Stimulated activated naive CD8-positive, alpha-beta T cell treated with anti-CD3 and anti-CD28 coated beads, Interleukin-15, Interleukin-2, amounts not matched to agents 100 ng/mL and 50 ng/mL, for 24 hours (primary cell): ENCODE data around the gene ADGRB3.
"Not testable (repeated sequence)": the region's sequence is repeated elsewhere in the genome, so short reads cannot be mapped to it uniquely, and the experiment has no call there.

Experiments
- H3K27ac Mint-ChIP-seq: one replicate; pipeline ENCODE4 v1.8.0; 2021; ENCODE audit warnings: mild to moderate bottlenecking, mixed read lengths
- H3K27me3 Mint-ChIP-seq: one replicate; pipeline ENCODE4 v1.8.0; 2021; ENCODE audit warnings: mixed read lengths
- H3K36me3 Mint-ChIP-seq: one replicate; pipeline ENCODE4 v1.8.0; 2021; ENCODE audit warnings: low read depth, mixed read lengths
- H3K4me1 Mint-ChIP-seq: one replicate; pipeline ENCODE4 v1.8.0; 2021; ENCODE audit warnings: low read depth, mixed read lengths
- H3K4me3 Mint-ChIP-seq: one replicate; pipeline ENCODE4 v1.8.0; 2021; ENCODE audit warnings: mild to moderate bottlenecking, mixed read lengths
- H3K9me3 Mint-ChIP-seq: one replicate; pipeline ENCODE4 v1.8.0; 2021; ENCODE audit warnings: mixed read lengths

ADGRB3 gene

DNA sequence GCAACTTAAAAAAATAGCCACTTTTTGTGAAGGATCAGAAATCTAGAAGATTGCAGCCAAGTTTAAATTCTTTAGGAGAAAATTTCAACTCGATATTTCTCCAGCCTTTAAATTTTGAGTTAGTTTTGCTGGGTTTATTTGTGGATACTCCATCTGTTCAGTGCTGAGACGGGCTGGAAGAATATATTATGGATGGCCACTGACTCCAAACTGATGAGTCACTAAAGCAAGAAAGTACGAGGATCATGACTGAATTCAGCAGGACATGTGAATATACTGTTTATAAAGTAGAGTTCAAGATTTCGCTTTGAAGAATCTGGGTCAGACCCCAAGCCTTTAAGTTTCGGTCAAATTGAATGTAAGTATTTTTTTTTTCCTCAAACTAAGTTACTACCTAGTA lies 199.5 kb downstream of the ADGRB3 start:
- Mint-ChIP-seq H3K4me3 (no peak overlapping the region), H3K9me3 (peaks cover 4% of the 10 kb centered on the region), H3K27ac (no peak overlapping the region), H3K36me3 (no peaks in the 10 kb centered on the region), H3K27me3 (no peaks in the 10 kb centered on the region), H3K4me1 (no peaks in the 10 kb centered on the region)

DNA sequence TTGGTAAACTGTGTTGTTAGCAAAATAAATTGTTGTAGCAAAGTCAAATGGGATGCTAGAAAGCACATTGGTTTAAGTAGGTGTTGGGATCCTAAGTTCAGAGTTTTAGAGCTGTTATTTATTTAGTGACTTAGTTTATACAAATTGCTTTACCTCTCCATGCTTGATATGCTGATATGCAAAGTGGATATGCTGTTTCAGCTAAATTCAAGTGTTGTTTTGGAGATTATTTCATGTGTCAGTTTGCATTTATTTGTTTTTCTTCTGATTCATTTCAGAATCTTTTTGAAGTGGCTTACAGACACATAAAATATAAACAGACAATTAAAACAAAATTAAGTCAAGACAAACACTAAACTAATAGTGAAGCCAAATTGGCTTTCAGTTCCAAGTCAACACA lies 203.5 kb downstream of the ADGRB3 start:
- H3K9me3 Mint-ChIP-seq = peaks cover 7% of the 10 kb centered on the region
- no peak overlapping the region for H3K4me3 Mint-ChIP-seq
- no peak overlapping the region for H3K27ac Mint-ChIP-seq
- no peaks in the 10 kb centered on the region for H3K27me3 Mint-ChIP-seq
- H3K36me3 Mint-ChIP-seq = no peaks in the 10 kb centered on the region
- no peaks in the 10 kb centered on the region for H3K4me1 Mint-ChIP-seq

DNA sequence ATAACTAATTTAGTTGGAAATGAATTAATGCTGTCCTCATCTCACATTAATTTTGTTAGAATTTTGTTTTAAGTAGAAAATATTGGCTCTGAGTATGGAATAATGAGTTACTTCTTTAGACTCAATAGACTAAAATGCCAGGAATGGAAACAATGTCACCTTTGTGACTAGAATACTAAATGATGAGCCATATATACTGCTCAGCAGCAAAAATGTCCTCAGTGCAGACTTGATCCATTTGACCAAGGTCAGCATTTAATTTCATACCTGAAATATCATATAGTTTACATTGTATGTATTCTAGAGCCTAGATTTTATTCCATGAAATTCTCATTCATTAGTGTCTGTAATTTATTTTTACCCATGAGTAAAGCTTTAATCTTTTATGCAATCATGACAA lies 217.7 kb downstream of the ADGRB3 start:
- Mint-ChIP-seq H3K36me3 (no peaks in the 10 kb centered on the region), H3K4me3 (no peak overlapping the region), H3K27ac (no peak overlapping the region), H3K9me3 (peaks cover 5% of the 10 kb centered on the region), H3K27me3 (no peaks in the 10 kb centered on the region), H3K4me1 (no peaks in the 10 kb centered on the region)

DNA sequence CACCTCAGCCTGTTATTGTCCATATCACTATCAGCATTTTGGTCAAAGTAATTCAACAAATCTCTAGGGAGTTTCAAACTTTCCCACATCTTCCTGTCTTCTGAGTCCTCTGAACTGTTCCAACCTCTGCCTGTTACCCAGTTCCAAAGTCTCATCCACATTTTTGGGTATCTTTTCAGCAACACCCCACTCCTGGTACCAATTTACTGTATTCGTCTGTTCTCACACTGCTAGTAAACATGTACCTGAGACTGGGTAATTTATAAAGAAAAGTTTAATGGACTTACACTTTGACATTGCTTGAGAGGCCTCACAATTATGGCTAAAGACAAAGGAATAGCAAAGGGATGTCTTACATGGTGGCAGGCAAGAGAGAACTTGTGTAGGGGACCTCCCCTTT lies 224.2 kb downstream of the ADGRB3 start:
- Mint-ChIP-seq H3K4me1 (no peaks in the 10 kb centered on the region), H3K4me3 (no peak overlapping the region), H3K27me3 (no peaks in the 10 kb centered on the region)

DNA sequence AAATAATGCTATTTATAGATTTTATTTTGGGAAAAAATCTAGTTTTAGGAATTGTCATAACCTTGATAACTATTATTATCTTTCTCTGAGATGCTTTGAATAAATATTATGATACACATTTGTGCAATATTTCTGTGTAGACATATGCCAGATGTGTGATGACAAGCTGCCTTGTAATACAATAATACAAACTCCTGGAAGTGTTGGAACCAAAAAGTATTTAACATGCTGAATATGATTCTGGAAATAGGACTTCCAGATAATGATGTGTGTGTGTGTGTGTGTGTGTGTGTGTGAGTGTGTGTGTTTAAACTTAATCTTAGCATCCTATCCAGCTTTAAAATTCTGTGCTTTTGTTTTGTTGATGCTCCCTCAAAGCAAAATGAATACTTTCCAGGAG lies 233.6 kb downstream of the ADGRB3 start:
- H3K9me3 Mint-ChIP-seq = peaks cover 13% of the 10 kb centered on the region
- H3K27ac Mint-ChIP-seq = no peak overlapping the region

More for the DNA sequence above, 224.2 kb downstream of the ADGRB3 start:
- H3K9me3 Mint-ChIP-seq = peaks cover 26% of the 10 kb centered on the region
- no peaks in the 10 kb centered on the region for H3K36me3 Mint-ChIP-seq
- no peak overlapping the region for H3K27ac Mint-ChIP-seq

DNA sequence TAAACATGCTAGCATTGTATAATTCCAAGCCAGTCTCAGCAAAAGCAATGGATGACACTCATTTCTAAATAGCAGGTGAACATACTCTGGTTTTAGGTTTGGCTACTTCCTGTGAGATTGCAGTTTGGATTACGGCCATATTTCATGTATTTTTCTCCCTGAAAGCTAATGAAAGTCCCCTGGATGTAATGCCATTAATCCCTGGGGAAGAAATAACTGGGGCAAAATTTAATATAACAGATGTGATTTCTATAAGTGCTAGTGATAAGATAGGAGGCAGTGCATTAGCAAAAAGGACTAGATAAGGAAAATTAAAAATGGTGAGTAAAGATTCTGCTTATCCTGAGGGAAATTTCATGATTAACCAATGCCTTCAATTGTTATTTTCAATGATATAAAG lies 238.2 kb downstream of the ADGRB3 start:
- no peaks in the 10 kb centered on the region for H3K9me3 Mint-ChIP-seq
- H3K27me3 Mint-ChIP-seq = no peaks in the 10 kb centered on the region
- no peaks in the 10 kb centered on the region for H3K36me3 Mint-ChIP-seq

More for the DNA sequence above, 233.6 kb downstream of the ADGRB3 start:
- Mint-ChIP-seq H3K27me3 (no peaks in the 10 kb centered on the region), H3K4me1 (no peaks in the 10 kb centered on the region), H3K36me3 (no peaks in the 10 kb centered on the region), H3K4me3 (no peak overlapping the region)

DNA sequence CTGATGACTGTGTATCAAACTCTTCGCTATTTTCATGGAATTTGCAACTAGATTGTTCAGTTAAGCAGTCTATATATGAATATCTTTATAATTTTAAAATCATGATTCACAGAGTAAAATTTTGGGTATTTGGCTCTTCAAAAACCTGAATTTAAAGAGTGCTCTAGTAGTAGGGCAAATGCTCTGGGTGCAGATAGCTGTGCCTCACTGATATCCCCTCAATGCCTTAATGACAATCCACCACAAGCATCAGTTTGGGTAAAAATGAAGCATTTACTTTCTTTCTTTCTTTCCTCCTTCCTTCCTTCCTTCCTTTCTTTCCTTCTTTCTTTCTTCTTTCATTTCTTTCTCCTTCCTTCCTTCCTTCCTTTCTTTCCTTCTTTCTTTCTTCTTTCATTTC lies 239.7 kb downstream of the ADGRB3 start:
- H3K27me3 Mint-ChIP-seq = no peaks in the 10 kb centered on the region
- H3K27ac Mint-ChIP-seq = no peak overlapping the region
- no peaks in the 10 kb centered on the region for H3K4me1 Mint-ChIP-seq
- H3K9me3 Mint-ChIP-seq = no peaks in the 10 kb centered on the region
- no peak overlapping the region for H3K4me3 Mint-ChIP-seq
- no peaks in the 10 kb centered on the region for H3K36me3 Mint-ChIP-seq

More for the DNA sequence above, 238.2 kb downstream of the ADGRB3 start:
- H3K4me3 Mint-ChIP-seq = no peak overlapping the region
- no peak overlapping the region for H3K27ac Mint-ChIP-seq
- H3K4me1 Mint-ChIP-seq = no peaks in the 10 kb centered on the region

DNA sequence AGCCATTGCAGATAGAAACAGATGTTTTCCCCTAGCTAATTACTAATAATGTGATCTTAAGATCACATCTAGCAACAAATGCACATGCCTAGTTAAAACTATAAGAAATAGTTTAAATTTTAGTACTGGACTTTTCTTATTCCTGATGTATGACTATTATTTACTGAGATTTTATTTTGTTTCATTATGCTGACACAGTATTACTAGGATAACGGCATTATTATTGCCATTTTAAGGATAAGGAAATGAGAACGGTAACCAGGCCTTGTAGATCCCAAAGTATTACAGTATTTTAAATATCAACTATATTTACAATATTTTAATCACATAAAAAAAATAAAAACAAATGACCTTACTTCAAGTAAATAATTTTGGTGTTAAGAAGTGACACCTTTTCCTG lies 240.3 kb downstream of the ADGRB3 start:
- no peaks in the 10 kb centered on the region for H3K4me1 Mint-ChIP-seq
- H3K9me3 Mint-ChIP-seq = no peaks in the 10 kb centered on the region
- no peak overlapping the region for H3K27ac Mint-ChIP-seq
- H3K4me3 Mint-ChIP-seq = no peak overlapping the region
- H3K36me3 Mint-ChIP-seq = no peaks in the 10 kb centered on the region
- no peaks in the 10 kb centered on the region for H3K27me3 Mint-ChIP-seq

DNA sequence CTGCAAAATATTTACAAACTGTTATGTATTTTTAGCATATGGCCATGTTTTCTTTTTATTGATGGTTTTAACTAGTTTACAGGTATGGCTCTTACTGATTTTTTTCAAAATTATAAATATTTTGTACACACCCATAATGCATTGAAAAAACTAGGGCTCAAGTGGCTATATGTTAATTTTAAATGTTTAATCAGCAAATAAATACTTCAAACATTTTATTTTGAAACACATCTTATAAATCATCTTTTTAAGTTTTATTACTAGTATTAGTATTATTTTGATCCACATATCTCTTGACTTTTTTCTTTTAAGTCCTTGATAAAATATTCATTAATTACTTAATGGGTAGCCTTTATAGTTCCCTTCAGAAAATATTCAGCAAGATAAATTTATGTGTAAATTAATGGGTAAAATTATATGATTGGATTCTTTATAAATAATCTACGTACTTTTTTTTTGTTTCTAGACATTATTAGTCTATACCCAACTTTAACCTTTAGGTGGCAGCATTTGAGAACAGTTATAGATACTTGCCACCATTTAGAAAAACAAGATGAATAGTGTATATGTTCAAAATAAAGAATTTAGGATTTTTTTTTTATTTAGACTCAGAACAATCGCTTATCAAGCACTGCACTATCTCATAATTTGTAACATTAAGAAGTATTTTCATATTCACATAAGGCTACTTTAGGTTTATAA lies 241.9 kb downstream of the ADGRB3 start:
- H3K27ac Mint-ChIP-seq = no peak overlapping the region
- no peaks in the 10 kb centered on the region for H3K4me1 Mint-ChIP-seq
- no peak overlapping the region for H3K4me3 Mint-ChIP-seq
- H3K27me3 Mint-ChIP-seq = no peaks in the 10 kb centered on the region
- H3K9me3 Mint-ChIP-seq = no peaks in the 10 kb centered on the region
- H3K36me3 Mint-ChIP-seq = no peaks in the 10 kb centered on the region

DNA sequence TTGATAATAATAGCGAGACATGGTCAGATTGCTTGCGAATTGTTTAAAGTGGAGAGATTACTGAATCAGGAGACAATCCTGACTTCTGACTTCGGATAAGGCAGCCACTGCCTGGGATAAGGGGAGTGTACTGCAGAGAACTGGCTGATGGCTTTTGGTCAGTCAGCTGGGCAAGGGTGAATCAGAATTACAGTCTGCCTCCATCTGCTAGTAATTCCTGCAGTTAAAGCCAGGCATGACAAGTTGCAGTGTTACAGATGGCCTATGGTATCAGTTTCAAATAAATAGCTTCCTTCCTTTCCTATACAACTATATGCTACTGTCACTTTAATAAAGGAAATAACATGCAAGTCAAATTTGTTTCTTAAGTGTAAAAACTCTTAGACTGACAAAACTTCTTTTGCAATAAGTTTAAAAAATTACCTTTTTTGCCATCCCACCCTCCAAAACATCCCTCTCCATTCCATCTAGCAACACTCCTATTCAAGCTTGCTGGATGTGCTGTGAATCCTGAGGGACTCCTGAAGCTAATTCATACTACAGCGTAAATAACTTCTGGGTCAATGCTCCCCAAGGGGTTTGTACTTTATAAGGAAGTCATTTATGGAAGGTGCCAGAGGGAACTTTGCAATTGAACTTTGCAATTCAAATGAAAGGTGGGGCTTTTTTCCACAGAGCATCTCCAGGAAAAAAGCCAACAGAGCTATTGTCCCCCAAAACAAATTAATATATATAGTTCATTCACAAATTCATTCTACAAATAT lies 245.2 kb downstream of the ADGRB3 start:
- H3K36me3 Mint-ChIP-seq = no peaks in the 10 kb centered on the region
- H3K4me1 Mint-ChIP-seq = no peaks in the 10 kb centered on the region
- no peaks in the 10 kb centered on the region for H3K27me3 Mint-ChIP-seq
- H3K4me3 Mint-ChIP-seq = no peak overlapping the region
- H3K27ac Mint-ChIP-seq = no peak overlapping the region
- no peaks in the 10 kb centered on the region for H3K9me3 Mint-ChIP-seq

DNA sequence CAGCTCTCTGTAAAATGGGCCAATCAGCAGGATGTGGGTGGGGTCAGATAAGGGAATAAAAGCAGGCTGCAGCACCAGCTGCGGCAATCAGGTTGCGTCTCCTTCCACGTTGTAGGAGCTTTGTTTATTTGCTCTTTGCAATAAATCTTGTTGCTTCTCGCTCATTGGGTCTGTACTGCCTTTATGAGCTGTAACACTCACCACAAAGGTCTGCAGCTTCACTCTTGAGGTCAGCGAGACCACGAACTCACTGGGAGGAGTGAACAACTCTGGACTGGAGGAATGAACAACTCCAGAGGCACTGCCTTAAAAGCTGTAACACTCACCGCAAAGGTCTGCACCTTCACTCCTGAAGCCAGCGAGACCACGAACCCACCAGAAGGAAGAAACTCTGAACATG lies 248.2 kb downstream of the ADGRB3 start:
- H3K36me3 Mint-ChIP-seq, H3K4me1 Mint-ChIP-seq, H3K9me3 Mint-ChIP-seq, H3K27ac Mint-ChIP-seq, H3K4me3 Mint-ChIP-seq, H3K27me3 Mint-ChIP-seq: not testable (repeated sequence)

DNA sequence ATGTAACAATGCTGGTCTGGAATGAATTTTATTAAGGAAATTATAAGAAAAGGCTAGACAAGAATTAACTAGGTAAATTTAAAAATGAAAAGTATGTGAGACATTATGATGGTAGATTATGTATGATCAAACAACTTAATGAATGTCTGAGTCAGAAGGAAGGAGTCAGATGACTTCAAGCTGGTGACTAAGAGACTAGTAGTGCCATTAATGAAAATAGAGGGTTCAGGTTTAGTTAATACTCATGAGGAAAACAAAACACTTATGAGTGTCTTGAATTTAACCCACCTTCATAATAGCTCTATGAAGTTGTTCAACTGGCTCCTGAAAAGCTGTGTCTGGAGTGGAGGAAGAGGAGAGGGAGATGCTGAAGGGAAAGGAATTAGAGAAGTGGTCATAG lies 256.3 kb downstream of the ADGRB3 start:
- Mint-ChIP-seq H3K27me3 (no peaks in the 10 kb centered on the region), H3K9me3 (peaks cover 5% of the 10 kb centered on the region), H3K4me3 (no peak overlapping the region), H3K4me1 (no peaks in the 10 kb centered on the region), H3K36me3 (no peaks in the 10 kb centered on the region), H3K27ac (no peak overlapping the region)

DNA sequence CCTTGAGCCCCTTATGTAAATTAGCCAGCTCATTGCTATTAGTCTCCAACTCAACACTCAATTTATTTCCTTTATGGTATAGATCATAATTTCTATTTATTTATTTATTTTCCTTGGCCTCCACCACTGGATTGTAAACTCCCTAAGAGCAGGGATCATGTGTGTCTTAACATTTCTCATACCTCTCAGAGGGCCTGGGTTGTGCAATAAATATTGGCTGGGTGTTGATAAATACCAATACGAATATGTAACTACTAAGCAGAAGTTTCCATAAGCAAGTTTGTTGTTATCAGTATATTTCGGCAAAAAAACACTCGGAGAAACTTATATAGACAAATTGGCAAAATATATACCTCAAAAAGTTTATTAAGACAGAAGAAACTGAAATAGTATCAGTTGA lies 257.4 kb downstream of the ADGRB3 start:
- H3K36me3 Mint-ChIP-seq = no peaks in the 10 kb centered on the region
- no peaks in the 10 kb centered on the region for H3K4me1 Mint-ChIP-seq
- no peak overlapping the region for H3K4me3 Mint-ChIP-seq
- H3K27ac Mint-ChIP-seq = no peak overlapping the region
- H3K9me3 Mint-ChIP-seq = peaks cover 5% of the 10 kb centered on the region
- no peaks in the 10 kb centered on the region for H3K27me3 Mint-ChIP-seq

DNA sequence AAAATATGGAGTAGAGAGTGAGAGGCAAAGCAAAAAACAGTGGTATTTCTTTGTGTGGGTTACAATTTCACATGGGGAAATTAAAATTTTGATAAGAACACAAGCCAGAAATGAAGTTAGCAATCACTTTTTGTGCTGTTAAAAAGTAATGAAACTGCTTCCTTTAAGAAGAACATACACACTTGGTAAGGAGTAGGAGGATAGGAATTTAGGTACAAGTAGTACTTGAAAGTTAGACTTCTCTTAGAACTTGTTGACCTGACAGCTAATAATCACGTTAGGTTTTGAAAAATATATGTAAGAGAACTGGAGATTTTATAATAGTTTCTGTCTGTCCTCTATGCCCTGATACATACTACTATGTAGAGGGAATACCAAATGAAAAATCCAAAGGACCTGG lies 260.8 kb downstream of the ADGRB3 start:
- Mint-ChIP-seq H3K36me3 (no peaks in the 10 kb centered on the region), H3K9me3 (peaks cover 1% of the 10 kb centered on the region)

DNA sequence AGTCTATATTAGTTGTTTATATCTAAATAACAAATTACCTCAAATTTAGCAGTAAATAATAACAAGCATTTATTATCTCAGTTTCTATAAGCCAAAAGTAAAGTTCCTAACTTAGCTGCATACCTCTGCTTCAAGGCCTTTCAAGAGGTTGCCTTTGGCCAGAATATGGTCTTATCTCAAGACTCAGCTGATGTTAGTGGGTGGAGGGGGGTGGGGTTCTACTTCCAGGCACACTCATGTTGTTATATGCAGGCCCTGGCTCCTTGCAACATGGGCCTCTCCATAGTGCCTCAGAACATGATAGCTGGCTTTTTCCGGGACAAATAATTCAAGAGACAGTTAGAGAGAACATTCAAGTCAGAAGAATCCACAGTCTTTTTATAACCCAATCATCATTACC lies 266.0 kb downstream of the ADGRB3 start:
- Mint-ChIP-seq H3K27ac (no peak overlapping the region), H3K27me3 (no peaks in the 10 kb centered on the region), H3K4me3 (no peak overlapping the region), H3K36me3 (no peaks in the 10 kb centered on the region), H3K9me3 (no peaks in the 10 kb centered on the region), H3K4me1 (no peaks in the 10 kb centered on the region)

More for the DNA sequence above, 260.8 kb downstream of the ADGRB3 start:
- Mint-ChIP-seq H3K27ac (no peak overlapping the region), H3K27me3 (no peaks in the 10 kb centered on the region), H3K4me3 (no peak overlapping the region), H3K4me1 (no peaks in the 10 kb centered on the region)

DNA sequence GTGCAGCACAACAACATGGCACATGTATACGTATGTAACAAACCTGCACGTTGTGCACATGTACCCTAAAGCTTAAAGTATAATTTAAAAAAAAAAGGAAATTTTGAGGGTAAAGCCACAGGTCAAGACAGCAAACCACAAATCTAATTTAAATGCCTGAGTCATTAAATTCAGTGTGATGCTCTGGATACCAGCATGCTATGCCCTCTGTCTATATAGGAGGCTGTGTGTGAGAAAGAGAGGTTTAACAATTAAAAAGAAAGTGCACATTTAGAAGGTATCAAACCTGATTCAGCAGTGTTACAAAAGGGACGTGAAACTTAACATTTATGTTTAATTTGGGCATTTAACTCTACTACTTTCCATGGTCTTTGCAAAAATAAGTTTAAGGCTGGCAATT lies 276.3 kb downstream of the ADGRB3 start:
- no peak overlapping the region for H3K4me3 Mint-ChIP-seq
- no peak overlapping the region for H3K27ac Mint-ChIP-seq
- no peaks in the 10 kb centered on the region for H3K36me3 Mint-ChIP-seq
- H3K27me3 Mint-ChIP-seq = no peaks in the 10 kb centered on the region
- H3K9me3 Mint-ChIP-seq = no peaks in the 10 kb centered on the region
- no peaks in the 10 kb centered on the region for H3K4me1 Mint-ChIP-seq
